Activated T-helper 1 cell treated with anti-CD3 and anti-CD28 coated beads, Interleukin-12 subunit alpha, Interleukin-12 subunit beta, Interleukin-2, Interleukin-4 antibody, amounts not matched to agents 30 ng/mL and 10 ng/mL and 1 ng/mL, durations not matched to agents 14 hours and 24 hours and 36 hours (primary cell): ENCODE results near the gene D2HGDH. TPM values are rescaled to one million over a fixed set of nuclear protein-coding genes. Genes with fewer than 3 reads are reported as not detected.
"Not testable (repeated sequence)": the region's sequence is repeated elsewhere in the genome, so short reads cannot be mapped to it uniquely, and the experiment has no call there.

Source experiments
- DNase-seq: peaks from one replicate; pipeline ENCODE4 v3.0.0; 2021; ENCODE audit warnings: low spot score
- H3K27ac Mint-ChIP-seq: one replicate; pipeline ENCODE4 v1.8.0; 2021; ENCODE audit warnings: mild to moderate bottlenecking, mixed read lengths
- H3K27me3 Mint-ChIP-seq: one replicate; pipeline ENCODE4 v1.8.0; 2022; ENCODE audit warnings: mild to moderate bottlenecking, moderate library complexity, mixed read lengths; ENCODE audit not compliant: insufficient read depth
- H3K36me3 Mint-ChIP-seq: one replicate; pipeline ENCODE4 v1.8.0; 2021; ENCODE audit warnings: low read depth, mixed read lengths
- H3K4me1 Mint-ChIP-seq: one replicate; pipeline ENCODE4 v1.8.0; 2021; ENCODE audit warnings: low read depth, mixed read lengths
- H3K4me3 Mint-ChIP-seq: one replicate; pipeline ENCODE4 v1.8.0; 2021; ENCODE audit warnings: mild to moderate bottlenecking, moderate library complexity, mixed read lengths
- H3K9me3 Mint-ChIP-seq: one replicate; pipeline ENCODE4 v1.8.0; 2021; ENCODE audit warnings: mixed read lengths
- intact Hi-C: fragments of 100-400 bp; cut with micrococcal nuclease; formaldehyde crosslinking; loops from one replicate; pipeline ENCODE4 v1.15.1; 2024
- total RNA-seq: library from RNA; stranded (reverse); gene quantifications from 2 replicates; pipeline ENCODE4 v1.2.3, GENCODE V29; 2022

The D2HGDH gene
- total RNA-seq, 1 donor from 2014 or later = 27.1 TPM

DNA sequence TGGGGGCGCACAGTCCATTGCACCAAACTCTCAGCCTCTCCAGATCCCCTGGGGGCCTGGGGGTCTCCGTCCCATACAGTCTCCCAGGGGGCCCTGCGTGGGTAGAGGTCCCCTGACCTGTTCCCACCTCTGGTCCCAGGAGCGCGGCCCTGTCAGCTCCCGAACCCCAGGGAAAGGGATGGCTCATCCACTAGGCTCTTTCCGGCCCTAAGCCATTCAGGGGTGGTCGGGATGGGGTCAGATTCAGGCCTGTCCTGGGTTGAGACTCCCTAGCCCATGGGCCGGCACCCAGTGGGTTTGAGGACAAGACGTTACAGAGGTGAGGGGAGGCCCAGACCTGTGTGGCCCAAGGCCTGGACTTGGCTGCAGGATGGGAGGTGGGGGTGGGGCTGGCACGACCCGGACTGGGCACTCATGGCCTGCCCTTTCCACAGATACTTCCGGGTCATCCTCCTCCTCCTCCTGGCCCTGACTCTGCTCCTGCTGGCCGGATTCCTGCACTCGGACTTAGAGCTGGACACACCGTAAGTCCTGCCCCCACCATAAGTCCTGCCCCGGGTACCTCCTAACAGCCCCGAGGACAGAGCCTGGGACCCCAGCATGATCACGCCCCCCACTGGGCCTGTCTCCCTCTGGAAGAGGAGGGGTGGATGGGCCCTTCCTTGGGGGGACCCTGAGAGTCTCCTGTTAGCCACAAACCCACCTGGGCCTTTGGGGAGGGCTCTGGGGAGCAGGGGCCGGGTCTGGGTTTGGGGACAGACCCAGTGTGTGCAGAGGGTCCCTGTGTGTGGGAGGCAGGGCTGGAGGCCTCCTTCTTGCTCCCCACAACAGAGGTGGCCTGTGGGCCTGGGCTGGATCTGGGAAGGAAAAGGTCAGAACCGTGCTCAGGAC, 64.4 kb downstream of the D2HGDH start:
- Mint-ChIP-seq H3K36me3 (no peaks in the 10 kb centered on the region), H3K27ac (no peak overlapping the region), H3K4me3 (no peak overlapping the region), H3K27me3 (peaks cover 2% of the 10 kb centered on the region), H3K9me3 (no peaks in the 10 kb centered on the region), H3K4me1 (peaks cover 4% of the 10 kb centered on the region)
- no peak for DNase-seq
- intact Hi-C loops = no loop called here

GRCh38 chr2:241799522-241800197, 65.2 kb downstream of the D2HGDH start:
- no peak for DNase-seq
- H3K27ac Mint-ChIP-seq = no peak overlapping the region
- H3K9me3 Mint-ChIP-seq = no peaks in the 10 kb centered on the region
- H3K4me1 Mint-ChIP-seq = peaks cover 4% of the 10 kb centered on the region
- no peak overlapping the region for H3K4me3 Mint-ChIP-seq
- no peaks in the 10 kb centered on the region for H3K36me3 Mint-ChIP-seq
- peaks cover 4% of the 10 kb centered on the region for H3K27me3 Mint-ChIP-seq
- intact Hi-C loops = loop anchor here (5.0 kb wide), 1 partner anchor 63 kb away; no protein-coding TSS in a partner anchor

DNA sequence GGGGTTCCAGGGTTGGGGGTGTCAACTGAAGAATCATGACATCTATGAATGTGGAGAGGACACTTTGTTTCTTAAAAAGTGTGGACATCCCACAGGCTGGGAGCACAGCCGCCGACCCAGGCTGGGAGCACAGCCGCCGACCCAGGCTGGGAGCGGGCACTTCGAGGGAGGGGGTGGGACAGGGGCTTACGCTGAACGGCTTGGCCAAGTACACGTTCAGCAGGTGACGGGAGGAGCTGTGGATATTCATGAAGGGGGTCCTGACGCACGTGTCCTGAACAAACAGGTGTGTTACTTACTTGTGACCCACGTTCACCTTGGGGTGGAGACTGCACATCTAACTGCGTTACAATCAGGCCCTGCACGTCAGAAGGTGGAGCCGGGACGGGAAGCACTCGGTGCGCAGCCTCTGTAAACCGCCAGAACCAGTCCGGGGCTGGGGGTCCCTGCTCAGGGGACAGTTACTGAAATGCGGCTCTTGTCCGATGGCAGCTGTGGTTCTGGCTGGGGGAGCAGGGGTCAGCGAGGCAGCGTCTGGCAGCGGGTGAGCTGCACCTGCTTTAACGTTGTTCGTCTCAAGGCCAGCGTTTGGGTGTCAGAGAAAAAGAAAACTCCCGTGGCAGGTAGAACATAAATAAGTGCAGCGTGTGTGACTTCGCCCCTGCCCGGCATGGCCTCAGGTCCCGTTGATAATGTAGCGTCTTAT, 65.9 kb downstream of the D2HGDH start:
- not testable (repeated sequence) for H3K4me1 Mint-ChIP-seq, H3K27me3 Mint-ChIP-seq, H3K4me3 Mint-ChIP-seq, DNase-seq, H3K27ac Mint-ChIP-seq, H3K9me3 Mint-ChIP-seq, H3K36me3 Mint-ChIP-seq
- intact Hi-C loops = loop anchor here (5.0 kb wide), 1 partner anchor 62 kb away; no protein-coding TSS in a partner anchor

- no peak for DNase-seq
- no peaks in the 10 kb centered on the region for H3K9me3 Mint-ChIP-seq
- intact Hi-C loops = loop anchor here (2.0 to 5.0 kb wide), 2 partner anchors 60 to 67 kb away; partner anchors contain the start of gene D2HGDH
- H3K27me3 Mint-ChIP-seq = peaks cover 4% of the 10 kb centered on the region
- no peaks in the 10 kb centered on the region for H3K36me3 Mint-ChIP-seq
- H3K4me1 Mint-ChIP-seq = peaks cover 4% of the 10 kb centered on the region
- no peak overlapping the region for H3K27ac Mint-ChIP-seq
- H3K4me3 Mint-ChIP-seq = no peak overlapping the region
These were observed 67.4 kb downstream of the D2HGDH start for GRCh38 chr2:241801611-241802420.

DNA sequence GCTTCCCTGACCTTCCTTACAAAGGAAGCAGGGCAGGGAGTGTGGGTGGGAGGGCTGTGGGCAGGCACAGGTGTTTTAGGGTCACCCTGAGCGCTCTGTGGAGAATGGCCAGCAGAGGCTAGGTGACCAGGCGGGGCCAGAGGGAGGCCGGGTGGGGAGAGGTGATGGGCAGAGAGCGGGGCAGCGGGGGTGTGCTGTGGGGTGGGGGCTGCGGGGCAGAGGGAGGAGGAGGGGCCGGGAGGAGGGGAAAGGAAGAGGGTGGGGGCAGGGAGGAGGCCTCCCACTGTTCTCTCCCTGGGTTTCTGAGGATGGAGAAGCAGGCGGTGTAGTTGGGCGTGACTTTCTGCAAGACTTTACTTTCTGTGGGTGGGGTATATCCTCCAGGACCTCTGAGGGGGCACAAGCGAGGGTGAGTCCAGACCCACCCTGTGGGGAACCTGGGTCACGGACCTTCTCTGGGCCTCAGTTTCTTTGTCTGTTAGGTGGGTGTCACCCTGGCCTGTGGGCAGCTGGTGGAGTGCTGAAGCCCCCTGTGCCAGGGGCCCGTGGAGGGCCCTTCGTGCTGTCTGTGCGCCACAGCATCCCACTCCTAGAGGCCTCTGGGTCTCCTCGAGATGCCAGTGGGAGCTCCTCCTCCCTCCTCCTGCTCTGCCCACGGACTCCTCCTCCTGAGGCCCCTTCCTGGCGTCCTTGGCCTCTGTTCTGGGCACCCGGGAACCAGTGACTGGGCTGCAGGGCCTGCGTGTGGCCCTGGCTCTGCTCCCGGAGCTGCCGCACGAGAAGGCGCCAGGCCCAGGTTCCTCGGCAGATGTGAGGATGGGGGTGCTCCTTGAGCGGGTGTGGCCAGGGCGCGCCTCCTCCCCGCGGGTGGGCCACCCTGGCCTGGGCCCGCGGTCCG, 68.2 kb downstream of the D2HGDH start:
- Mint-ChIP-seq H3K27ac (no peak overlapping the region), H3K36me3 (no peaks in the 10 kb centered on the region), H3K9me3 (no peaks in the 10 kb centered on the region), H3K27me3 (peaks cover 4% of the 10 kb centered on the region), H3K4me1 (peaks cover 4% of the 10 kb centered on the region), H3K4me3 (no peak overlapping the region)
- DNase-seq = no peak
- intact Hi-C loops = loop anchor here (2.0 to 5.0 kb wide), 2 partner anchors 60 to 68 kb away; partner anchors contain the start of gene D2HGDH

- H3K27me3 Mint-ChIP-seq = peaks cover 9% of the 10 kb centered on the region
- peaks cover 4% of the 10 kb centered on the region for H3K4me1 Mint-ChIP-seq
- H3K9me3 Mint-ChIP-seq = no peaks in the 10 kb centered on the region
- peak; percentile 33 for DNase-seq
- H3K4me3 Mint-ChIP-seq = peak overlapping the region; percentile 56
- peak overlapping the region; percentile 29 for H3K27ac Mint-ChIP-seq
- no peaks in the 10 kb centered on the region for H3K36me3 Mint-ChIP-seq
- intact Hi-C loops = loop anchor here (2.0 to 5.0 kb wide), 2 partner anchors 59 to 69 kb away; partner anchors contain the start of gene D2HGDH
These were observed 69.2 kb downstream of the D2HGDH start for GRCh38 chr2:241803387-241804325.

DNA sequence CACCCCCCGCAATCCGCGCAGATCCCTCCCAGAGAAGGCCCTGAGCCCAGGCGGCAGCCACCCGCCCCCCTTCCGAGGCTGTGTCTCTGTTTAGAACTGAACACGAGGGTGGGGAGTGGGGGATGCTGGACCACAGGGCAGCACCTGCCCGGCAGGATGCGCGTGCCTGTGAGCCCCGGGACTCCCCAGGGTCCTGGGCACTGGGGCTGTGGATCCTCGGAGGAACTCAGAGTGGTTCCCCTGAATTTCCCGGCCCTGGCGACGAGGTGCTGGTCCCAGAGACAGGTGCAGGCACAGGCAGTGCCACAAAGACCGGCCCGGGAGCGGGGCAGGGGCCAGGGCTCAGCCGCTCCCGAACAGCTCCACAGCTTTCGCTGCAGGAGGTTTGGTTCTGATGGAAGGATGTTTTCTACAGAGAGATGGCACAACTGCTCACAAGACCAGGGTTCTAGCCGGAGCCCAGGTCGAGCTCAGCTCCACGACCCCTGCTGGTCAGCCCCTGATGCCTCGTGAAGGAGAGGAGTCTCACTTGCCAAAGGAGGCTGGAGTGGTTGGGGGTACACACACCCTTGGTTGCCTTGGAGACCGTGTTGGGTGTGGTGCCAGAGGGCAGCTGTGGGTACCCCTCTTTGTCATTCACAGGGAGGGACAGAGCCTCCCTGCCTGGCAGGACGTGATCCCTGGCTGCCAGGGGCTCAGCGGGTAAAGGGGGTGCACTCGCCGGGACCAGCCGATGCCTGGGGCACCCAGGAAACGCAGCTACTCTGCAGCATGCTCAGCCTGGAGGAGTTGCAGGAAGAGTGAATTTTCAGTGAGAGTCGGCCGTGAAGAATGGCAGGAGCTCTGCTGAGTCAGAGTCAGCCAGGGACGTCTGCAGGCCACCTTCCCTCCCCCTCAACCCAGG, 70.1 kb downstream of the D2HGDH start:
- Mint-ChIP-seq H3K9me3 (no peaks in the 10 kb centered on the region), H3K4me3 (peak overlapping the region; percentile 47), H3K27me3 (peaks cover 9% of the 10 kb centered on the region), H3K36me3 (no peaks in the 10 kb centered on the region), H3K27ac (no peak overlapping the region), H3K4me1 (peaks cover 4% of the 10 kb centered on the region)
- intact Hi-C loops = loop anchor here (5.0 kb wide), 1 partner anchor 58 kb away; no protein-coding TSS in a partner anchor
- no peak for DNase-seq

GRCh38 chr2:241806217-241806616, 71.8 kb downstream of the D2HGDH start:
- H3K27me3 Mint-ChIP-seq, H3K36me3 Mint-ChIP-seq, intact Hi-C loops, H3K4me1 Mint-ChIP-seq, H3K4me3 Mint-ChIP-seq, H3K9me3 Mint-ChIP-seq, DNase-seq, H3K27ac Mint-ChIP-seq: not testable (repeated sequence)

DNA sequence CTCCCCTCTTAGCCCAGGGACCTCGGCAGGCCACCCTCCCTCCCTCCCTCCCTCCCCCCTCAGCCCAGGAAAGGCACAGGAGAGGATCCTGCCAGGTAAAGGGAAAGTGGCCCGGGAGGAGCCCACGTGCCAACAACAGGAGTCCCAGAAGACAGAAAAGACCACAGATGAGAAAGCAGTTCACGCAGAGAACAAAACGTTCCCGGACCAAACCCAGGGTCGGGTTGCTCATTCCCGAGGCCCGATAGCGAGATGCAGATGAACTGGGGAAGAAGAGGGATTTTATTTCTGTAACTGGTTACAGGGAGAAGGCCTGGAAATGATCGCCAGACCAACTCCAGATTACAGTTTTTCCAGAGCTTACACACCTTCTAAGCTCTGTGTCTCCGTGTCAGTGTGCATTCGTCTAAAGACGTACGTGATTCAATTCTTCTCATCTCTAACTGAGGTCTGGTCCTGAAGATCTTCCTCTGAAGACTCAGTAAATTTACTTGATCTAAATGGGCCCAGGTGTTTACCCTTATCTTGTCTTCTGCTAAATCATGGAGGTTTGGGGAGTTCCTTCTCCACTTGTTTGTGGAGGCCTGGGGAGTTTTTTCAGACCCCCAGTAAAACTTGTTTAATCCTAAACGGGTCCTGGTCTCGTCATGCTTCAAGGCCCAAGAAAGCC, 73.8 kb downstream of the D2HGDH start:
- Mint-ChIP-seq H3K27ac (no peak overlapping the region), H3K27me3 (peaks cover 9% of the 10 kb centered on the region), H3K36me3 (no peaks in the 10 kb centered on the region), H3K4me3 (no peak overlapping the region), H3K4me1 (peaks cover 3% of the 10 kb centered on the region), H3K9me3 (no peaks in the 10 kb centered on the region)
- no peak for DNase-seq
- intact Hi-C loops = no loop called here
